RPMI8226 (cell line): ENCODE results near the gene MEGF11.
"Not testable (repeated sequence)": the region's sequence is repeated elsewhere in the genome, so short reads cannot be mapped to it uniquely, and the experiment has no call there.

Source experiments
- DNase-seq: peaks from one replicate; pipeline ENCODE4 v3.0.0-alpha.2; 2015

Gene MEGF11

DNA sequence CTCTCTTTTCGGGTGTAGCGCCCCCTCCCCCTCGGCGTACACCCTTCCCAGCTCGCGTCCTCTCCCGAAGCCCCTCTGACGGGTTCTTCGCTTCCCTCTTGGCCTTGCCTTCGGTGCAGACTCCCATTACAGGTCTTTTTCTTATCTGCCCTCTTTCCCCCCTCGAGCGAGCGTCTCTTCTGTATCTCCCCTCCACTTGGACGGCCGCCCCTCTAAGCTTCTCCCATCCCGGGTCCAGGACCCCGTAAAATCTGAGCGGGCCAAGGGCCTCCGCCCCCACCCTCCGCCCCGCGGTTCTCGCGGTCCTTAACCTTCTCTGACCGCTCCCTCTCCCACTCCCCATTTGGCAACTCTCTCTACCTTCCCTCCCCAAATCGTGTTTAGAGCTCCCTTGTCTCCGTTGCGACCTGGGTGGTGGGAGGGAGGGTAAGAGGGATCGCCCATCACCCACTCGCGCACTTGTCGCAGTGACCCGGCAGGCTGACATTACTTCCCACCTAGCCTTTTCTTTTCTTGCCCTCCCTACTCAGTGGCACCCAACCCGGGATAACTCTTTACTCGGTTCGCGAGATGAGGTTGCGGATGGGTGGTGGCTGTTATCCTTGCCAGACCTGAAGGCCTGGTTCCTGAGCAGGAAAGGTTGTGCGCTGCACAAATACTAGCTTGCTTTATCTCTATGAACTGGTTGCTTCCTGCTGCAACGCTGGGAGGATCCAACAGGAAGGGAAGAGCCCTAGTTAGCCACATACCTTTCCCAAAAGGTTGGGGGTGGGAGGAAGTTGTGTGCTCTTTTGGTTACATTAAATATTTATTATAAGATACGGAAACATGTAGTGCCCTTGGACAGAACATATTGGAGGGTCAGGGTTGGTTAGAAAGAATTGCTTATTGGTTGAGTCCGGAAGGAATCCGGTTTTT is 383.3 kb downstream of the MEGF11 start:
- DNase-seq: peak; percentile 61

DNA sequence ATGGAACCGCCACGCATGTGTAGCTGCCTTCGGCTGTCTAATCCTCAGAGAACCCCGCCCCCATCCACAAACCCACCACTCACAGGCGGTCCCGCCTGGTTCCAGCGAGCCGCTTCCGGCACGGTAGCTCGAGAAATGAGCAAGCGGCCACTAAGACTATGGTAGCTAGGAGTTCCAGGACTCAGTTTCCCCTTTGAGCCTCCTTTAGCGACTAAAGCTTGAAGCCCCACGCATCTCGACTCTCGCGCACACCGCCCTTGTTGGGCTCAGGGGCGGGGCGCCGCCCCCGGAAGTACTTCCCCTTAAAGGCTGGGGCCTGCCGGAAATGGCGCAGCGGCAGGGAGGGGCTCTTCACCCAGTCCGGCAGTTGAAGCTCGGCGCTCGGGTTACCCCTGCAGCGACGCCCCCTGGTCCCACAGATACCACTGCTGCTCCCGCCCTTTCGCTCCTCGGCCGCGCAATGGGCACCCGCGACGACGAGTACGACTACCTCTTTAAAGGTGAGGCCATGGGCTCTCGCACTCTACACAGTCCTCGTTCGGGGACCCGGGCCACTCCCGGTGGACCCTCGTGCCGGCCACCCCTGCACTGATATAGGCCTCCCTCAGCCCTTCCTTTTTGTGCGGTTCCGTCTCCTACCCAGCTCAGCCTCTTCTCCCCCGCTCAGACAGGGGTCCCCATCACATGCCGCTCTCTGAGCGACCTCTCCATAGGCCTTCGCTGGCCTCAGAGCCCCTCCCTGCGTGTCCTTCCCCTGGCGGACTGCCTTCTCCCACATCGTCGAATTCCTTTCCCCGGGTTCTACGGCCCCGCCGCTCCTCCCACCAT is 384.2 kb downstream of the MEGF11 start, which contains the start of gene RAB11A:
TSS of gene RAB11A (plus strand) at position 366 of the 828 bp plus-strand sequence. CDS start at position 461, 95 bp downstream.
- peak; percentile 100 for DNase-seq

DNA sequence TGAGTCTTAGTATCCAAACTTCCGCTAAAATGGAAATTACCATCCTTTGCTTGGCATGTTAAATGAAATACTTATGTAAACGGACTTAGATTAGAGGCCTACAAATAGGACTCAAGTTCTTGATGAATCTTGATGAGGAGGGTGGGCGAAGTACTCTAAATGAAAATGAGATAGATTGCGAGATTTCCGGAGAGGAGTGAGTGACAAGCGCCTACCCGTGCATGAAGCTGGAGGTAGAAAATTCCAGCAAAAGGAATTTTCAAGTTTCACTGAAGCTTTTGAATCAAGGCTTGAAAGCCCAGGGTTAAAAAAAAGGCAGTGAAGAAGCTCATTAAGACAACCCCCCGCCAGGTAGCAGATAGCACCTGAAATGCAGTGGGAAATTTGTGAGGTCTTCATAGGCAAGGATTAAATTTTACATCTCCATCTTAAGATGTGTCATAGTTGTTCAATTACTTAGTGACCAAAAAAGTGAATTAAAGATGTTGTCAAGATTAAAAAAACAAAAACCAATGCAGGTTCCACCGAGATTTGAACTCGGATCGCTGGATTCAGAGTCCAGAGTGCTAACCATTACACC is 384.9 kb downstream of the MEGF11 start:
- DNase-seq: no peak

DNA sequence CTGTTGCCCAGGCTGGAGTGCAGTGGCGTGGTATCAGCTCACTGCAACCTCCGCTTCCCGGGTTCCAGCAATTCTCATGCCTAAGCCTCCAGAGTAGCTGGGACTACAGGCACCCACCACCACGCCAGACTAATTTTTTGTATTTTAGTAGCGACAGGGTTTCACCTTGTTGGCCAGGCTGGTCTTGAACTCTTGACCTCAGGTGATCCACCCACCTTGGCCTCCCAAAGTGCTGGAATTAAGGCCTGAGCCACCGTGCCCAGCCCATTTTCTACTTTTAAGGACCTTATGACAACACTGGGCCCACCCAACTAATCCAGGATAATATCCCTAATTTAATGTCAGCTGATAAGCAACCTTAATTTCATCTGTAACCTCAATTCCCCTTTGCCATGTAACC is 385.6 kb downstream of the MEGF11 start:
- DNase-seq: not testable (repeated sequence)

DNA sequence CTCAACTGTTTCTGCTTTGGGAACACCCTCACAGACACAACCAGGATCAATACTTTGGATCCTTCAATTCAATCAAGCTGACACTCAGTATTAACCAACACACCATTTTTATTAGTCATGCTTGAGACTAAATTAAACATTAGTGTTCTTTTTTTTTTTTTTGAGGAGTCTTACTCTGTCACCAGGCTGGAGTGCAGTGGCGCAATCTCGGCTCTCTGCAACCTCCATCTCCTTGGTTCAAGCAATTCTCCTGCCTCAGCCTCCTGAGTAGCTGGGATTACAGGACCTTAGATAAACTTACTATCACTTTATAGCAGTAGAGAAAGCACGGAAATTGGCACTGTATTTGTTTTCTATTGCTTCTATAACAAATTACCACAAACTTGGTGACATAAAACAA is 386.3 kb downstream of the MEGF11 start:
- DNase-seq: no peak

DNA sequence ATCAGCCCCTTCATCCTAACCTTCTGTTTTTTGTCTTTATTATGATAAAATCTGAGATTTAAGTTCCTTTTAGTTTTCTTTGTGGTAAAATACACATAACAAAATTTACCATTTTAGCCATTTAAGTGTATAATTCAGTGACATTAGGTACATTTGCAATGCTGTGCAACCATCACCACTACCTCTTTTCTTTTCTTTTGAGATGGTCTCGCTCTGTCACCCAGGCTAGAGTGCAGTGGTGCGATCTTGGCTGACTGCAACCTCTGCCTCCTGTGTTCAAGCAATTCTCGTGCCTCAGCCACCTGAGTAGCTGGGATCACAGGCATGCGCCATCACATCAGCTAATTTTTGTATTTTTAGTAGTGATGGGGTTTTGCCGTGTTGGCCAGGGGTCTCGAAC is 390.4 kb downstream of the MEGF11 start:
- no peak for DNase-seq

DNA sequence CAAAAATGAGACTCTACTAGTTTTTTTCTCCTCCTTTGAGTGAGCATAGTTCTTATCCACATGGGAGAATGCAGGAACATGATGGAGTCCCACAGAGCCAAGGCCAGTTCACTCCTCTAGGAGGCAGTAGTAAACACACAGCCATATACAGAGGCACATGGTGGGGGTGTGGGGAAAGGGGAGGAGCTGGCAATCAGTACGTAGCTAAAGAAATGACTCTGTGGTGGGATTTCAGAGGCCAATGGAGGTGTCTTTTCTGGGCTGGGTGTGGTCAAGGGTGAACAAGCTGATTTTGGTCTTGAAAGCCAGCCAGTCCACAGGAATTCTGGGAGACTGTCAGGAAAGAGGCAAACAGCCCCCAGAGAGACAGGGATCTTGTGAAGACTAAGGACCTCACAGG is 390.9 kb downstream of the MEGF11 start:
- DNase-seq: peak; percentile 71

DNA sequence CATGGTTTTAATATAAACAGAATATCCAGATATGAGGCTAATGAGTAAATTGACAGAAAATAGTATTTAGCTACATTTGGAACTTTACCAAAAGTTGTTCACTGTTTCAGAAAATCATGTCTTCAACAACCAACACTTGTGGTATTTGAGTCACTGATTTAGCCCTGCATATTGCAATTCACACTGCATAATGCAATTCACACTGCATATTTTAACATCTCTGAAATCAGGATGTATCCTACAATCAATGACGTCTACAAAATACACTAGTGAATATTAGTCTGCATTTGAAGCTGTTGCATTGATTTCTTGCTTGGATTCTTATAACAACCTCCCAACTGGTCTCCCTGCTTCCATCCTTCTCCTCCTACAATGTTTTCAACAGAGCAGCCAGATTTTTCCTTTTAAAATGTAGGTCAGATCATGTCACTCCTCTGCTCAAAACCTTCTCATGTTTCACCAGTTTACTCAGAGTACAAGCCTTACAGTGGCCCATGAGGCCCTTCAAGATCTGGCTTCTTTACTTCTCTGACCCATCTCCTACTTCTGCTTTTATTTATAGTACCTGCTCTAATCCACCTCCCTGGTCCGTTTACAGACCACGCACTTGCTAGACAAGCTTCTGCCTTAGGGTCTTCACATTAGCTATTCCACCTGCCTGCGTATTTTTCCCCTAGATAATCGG is 395.7 kb downstream of the MEGF11 start:
- DNase-seq: no peak

DNA sequence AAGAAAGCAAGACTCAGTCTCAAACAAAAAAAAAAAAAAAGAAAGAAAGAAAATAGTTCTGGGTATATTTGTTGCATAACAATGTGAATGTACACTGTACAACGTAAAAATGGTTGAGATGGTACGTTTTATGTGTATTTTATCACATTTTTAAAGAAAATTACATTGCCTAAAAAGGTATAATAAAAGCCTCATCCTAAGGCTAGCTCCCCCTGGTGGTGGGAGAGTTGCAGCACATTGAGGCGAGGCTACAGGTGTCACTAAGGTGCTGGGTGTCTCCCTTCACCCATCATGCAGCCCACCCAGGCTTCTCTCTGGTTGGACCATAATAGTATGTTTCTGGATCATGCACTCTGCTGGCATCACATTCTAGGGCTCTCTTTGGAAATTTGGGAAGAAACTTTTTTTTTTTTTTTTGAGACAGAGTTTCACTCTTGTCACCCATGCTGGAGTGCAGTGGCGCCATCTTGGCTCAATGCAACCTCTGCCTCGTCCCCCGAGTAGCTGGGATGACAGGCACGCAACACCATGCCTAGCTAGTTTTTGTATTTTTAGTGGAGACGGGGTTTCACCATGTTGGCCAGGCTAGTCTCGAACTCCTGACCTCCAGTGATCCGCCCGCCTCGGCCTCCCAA is 396.6 kb downstream of the MEGF11 start:
- peak; percentile 93 for DNase-seq

DNA sequence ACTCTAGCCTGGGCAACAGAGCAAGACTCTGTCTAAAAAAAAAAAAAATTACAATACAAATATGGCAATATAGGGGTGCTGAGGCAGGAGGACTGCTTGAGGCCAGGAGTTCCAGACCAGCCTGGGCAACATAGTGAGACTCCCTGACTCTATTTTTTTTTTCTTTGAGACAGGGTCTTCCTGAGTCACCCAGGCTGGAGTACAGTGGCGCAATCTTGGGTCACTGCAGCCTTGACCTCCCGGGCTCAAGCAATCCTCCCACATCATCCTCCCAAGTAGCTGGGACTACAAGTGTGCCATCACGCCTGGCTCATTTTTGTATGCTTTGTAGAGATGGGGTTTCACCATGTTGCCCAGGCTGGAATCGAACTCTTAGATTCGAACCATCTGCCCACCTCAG is 401.6 kb downstream of the MEGF11 start:
- no peak for DNase-seq

DNA sequence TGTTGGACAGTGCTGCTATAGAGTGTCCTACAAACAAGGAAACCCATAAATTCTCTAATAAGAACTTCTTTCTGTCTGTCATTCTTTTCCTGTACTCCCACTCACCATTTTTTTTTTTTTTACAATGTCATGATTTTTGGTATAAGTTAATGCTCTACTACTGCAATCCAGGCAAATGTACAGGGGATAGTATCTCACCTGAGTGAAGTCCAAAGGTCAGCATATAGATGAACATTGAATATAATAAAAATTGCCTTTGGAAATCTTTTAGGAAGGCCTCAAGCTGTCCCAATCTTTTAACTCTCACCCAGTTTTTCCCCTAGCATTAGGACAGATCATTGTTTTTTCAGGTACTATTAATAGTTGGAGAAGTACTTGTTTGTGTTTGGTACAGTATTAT is 405.6 kb downstream of the MEGF11 start:
- no peak for DNase-seq

DNA sequence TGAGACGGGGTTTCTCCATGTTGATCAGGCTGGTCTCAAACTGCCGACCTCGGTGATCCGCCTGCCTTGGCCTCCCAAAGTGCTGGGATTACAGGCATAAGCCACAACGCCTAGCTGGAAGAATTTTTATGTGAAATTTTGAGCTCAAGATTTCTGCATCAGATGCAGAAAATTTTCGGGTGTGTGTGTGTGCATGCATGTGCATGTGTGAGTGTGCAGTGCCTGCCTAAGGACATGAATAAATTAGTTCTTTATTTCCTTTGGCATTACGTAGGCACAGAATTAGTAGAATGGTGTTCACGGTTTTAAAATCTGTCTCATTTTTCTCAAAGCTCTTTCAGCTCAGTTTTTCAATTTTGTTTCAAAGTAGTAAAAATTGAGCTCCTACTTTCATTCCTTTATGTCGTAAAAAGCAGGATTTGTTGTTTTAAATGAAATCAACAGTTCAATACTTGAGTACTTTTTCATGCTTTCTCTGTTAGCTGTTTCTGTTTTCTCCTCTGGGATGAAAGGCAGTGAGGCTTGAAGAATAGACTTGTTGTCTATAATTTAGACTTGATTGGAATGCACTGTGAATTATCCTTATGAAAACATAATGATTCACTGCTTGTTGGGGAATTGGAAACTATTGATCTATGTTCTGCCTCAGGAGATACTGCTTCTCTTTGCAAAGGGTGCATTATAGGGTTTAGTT is 407.6 kb downstream of the MEGF11 start:
- DNase-seq: no peak
